Embryonic facial prominence (tissue), 1 donor: Measurements from ENCODE around the gene WRNIP1.
"Not testable (repeated sequence)": the region's sequence is repeated elsewhere in the genome, so short reads cannot be mapped to it uniquely, and the experiment has no call there.

Experiments
- DNase-seq: peaks from one replicate; pipeline ENCODE4 v3.0.0-alpha.2; 2016; ENCODE audit errors: extremely low spot score

The WRNIP1 gene

DNA sequence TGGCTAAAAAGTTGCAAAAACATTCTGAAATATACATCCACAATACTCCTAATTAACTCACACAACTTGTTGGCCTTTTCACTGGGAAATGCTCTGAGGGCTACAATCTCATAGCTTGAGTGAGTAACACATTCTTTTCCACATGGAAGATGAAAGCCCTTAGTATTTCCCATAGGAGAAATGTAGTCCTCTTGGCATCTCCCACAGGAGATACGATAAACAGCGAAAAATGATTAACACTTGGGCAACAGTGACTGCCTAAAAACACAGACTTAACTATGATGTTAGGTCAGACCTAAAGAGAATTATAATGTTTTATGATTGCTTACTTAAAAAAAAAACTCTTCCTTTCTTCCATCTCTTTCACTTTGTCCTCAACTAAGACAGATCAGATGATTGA is 23.4 kb upstream of the WRNIP1 start:
- DNase-seq = no peak

GRCh38 chr6:2743280-2744208 is 21.6 kb upstream of the WRNIP1 start:
- DNase-seq = no peak

DNA sequence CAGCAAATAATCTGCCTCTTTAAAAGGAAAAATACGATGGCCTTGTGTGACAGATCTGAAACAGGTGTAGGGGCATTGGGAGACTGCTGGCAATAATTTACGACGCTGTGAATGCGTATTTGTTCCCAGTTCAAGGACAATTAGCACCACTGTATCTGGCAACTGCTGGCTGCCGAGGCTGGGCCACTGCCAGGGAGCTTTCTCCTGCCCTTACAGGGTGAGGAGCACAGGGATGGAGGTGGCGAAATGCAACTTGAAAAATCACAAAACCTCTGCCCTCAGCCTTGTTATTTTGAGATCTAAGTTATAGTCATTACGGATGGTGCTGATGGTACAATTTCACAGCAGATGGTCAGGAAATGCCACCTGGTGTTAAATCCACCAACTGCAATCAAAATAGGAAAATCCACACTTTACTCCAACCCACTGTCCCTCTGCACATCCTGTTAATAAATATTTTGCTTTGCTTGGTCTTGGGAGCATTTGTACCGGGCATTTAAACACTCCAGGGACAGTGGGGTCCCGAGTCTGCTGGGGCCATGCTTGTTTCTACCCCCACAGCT is 20.9 kb upstream of the WRNIP1 start:
- DNase-seq = no peak

DNA sequence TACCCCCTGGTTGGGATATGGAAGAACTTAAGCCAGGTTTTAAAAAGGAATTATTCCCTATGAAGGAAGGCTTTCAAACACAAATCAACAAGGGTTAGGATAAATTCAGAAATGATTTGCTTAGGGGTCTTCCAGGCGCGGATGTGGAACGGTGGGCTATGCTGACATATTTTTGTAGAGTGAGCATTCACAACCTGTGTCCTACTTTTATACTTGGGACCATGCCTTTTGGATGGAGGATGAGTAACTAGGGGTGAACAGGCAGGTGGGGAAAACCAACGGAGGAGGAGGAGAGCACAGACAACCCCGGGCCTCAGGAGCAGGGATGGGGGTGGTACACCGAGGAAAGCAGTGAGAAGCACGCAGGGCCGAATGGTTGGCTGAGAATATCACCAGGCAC is 20.4 kb upstream of the WRNIP1 start:
- DNase-seq = no peak

DNA sequence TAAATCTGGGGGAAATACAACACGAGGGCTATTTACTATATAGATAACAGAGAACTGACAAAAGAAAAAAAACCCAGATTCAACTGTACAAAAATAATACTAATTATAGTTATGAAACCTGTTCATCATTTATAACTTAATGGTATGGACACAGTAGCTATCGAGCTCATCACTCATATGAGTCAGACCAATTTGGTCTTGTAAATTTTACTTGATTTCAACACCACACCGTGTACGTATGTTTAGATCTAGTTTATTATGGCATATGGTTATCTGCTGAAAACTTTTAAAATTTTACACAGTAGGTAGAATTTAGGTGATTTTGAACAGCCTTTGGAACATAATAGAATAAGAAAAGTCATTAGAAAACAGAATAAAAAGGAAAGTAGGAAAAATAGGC is 19.9 kb upstream of the WRNIP1 start:
- no peak for DNase-seq

DNA sequence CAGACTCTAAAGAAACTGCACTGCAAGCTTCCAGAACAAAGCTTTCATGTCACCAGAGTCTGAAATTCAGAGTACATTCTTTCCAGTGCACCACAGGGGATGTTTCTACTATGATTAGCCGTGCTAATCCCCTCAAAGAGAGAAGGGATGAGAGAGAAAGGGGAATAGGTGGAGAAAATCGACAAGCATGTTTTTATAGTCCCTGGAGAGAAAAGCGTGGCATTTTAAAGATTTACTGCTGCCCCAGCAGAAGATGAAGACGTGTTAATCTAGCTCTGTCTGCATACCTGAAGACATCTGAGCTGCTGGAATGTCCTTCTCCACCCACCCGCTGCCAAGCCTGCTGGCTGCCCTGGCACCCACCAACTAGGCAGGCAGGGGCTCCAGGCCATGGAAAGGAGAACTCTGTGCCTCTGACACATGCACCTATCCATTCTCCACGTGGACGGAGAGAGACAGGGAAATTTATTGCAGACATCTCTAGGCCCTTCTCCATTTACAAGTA is 18.6 kb upstream of the WRNIP1 start:
- no peak for DNase-seq

GRCh38 chr6:2748183-2748582 is 17.0 kb upstream of the WRNIP1 start:
- no peak for DNase-seq

GRCh38 chr6:2749969-2750600 is 15.1 kb upstream of the WRNIP1 start:
- DNase-seq = peak; percentile 81

GRCh38 chr6:2750832-2751231 is 14.4 kb upstream of the WRNIP1 start, which contains the start of gene MYLK4:
Gene MYLK4 (minus strand): TSS chr6:2750922. CDS start chr6:2749294, 1,628 bp downstream.
- no peak for DNase-seq

- no peak for DNase-seq
These were observed 13.3 kb upstream of the WRNIP1 start for GRCh38 chr6:2751871-2752270.

DNA sequence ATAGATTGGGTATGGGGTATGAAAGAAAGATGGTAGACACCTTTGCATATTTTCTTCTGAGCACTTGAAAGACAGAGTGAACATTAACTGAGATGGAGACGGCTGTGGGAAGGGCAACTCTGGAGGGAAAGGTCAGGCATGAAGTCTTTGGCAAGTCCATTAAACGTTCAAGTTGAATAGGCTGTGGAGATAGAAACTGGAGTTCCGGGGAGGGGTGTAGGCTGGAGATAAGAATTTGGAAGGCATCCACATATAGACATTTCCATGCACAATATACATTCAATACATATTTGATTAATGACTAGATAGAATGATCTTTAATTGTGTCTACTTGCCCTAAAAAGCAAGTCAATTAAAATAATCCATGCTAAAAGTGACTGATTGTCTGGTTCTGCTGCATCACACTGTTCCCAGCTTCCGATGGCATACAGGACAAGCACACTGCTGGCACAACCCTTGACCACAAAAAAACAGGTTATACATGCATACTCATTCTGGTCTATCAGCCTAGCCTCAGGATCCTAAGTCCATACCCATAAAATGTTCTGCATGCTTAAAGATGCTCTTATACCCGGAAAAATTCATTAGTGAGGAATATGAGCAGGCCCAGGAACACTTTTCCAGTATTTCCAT is 12.6 kb upstream of the WRNIP1 start:
- no peak for DNase-seq

- DNase-seq = no peak
These were observed 12.1 kb upstream of the WRNIP1 start for GRCh38 chr6:2753110-2753489.

DNA sequence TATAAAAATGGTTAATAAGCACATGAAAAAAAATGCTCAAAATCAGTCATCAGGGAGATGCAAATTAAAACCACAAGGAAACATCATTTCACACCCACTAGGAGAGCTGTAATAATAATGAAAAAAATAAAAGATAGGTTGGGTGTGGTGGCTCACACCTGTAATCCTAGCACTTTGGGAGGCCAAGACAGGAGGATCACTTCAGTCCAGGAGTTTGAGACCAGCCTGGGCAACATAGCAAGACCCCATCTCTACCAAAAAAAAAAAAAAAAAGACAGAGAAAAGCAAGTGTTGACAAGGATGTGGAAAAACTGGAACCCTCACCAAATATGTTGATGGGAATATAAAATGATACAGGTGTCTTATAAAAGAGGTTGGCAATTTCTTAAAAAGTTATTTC is 11.4 kb upstream of the WRNIP1 start:
- DNase-seq = no peak

GRCh38 chr6:2754393-2754792 is 10.8 kb upstream of the WRNIP1 start:
- no peak for DNase-seq

DNA sequence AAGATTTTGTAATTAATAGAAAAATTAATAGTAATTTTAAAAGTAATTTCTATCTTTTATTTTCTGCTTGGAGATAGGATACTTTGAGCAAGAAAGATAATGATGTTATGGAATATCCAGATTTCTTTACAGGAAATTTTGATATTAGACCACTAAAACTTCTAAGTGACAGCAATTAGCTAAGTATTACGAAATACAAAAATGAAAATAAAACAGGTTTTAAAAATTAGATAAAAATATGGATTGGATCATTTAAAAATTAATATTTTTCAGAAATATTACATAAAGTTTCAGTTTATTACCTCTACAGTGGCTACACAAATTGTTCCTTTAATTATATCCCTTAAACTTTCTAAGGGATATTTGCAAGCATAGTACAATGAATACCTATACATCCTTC is 10.3 kb upstream of the WRNIP1 start:
- DNase-seq = no peak

DNA sequence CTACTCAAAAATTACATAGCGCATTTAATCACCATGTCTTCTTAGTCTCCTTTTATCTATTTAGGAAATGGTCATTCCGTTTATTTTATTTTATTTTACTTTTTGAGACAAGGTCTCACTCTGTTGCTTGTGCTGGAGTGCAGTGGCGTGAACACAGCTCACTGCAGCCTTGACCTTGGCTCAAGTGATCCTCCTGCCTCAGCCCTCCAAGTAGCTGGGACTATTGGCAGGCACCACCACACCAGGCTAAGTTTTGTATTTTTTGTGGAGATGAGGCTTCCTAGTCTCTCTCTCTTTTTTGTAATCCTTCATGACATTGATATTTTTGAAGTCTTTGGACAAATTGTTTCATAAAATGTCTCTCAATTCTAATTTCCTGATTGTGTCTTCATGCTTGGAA is 9.7 kb upstream of the WRNIP1 start:
- DNase-seq = no peak

DNA sequence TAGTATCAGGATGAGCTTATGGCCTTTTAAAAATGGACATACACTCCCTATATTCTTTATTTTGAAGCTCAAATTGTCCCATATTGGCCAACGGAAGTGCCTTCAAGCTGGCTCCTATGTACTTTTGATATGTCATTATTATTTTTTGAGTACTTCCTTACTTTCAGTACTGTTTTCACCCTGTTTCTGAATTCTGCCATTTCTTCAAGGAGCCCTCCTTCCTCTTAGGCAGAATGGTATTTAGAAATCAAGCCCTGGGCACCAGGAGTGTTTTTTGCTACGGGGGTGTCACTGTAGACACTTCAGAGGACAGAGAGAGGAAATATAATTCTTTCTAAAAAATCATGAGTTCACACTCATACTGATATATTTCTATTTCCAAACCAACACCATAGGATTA is 9.0 kb upstream of the WRNIP1 start:
- DNase-seq = no peak

DNA sequence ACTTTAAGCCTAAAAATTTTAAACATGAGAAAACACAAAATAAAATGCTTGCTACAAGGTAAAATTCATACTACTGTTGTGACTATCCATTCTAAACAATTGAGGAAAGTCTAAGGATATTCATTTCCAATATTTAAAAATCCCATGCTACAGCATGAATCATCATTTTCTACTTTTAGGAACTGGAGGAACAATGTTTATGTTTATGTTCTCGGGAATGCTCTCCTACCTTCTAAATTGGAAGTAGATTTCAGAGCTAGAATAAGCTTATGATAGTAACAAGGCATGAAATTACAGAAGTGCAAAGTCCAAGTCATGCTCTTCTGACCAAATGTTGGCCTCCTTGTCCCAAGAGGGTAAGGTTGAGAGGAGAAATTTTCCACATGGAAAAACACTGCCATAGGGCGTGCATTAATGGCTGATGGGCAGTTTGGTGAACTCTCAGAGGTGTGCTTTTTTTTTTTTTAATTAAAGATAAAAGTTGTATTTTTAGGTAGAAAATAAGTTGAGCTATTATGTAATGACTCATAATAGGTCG is 8.4 kb upstream of the WRNIP1 start:
- no peak for DNase-seq

DNA sequence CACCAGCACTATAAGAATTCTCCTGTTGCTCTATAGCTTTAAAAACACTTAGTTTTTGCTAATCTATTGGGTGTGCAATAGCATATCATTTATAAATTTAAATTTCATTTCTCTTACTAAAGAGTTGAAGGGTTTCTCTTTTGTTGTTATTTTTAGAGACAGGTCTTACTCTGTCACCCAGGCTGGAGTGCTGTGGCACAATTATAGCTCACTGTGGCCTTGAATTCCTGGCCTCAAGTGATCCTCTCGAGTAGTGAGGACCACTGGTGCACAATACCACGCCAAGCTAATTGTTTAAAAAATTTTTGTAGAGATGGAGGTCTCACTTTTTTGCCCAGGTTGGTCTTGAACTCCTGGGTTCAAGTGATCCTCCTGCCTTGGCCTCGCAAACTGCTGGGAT is 6.2 kb upstream of the WRNIP1 start:
- no peak for DNase-seq

GRCh38 chr6:2760882-2761842 is 4.0 kb upstream of the WRNIP1 start:
- DNase-seq = no peak

DNA sequence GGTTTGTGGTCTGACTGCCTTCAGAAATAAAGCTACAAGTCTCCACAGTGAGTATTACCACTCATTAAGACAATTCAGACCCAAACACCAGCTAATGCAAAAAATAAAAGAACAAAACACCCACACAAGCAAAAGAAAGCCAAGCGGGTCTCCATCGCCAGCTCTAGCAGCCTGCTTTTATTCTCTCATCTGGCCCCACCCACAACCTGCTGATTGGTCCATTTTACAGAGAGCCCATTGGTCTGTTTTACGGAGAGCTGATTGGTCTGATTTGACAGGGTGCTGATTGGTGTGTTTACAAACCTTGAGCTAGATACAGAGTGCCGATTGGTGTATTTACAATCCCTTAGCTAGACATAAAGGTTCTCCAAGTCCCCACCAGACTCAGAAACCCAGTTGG is 2.3 kb upstream of the WRNIP1 start:
- DNase-seq = not testable (repeated sequence)
